Vagina (tissue), 2 donors: ENCODE data around the gene DOCK2. TPM values are rescaled to one million over a fixed set of nuclear protein-coding genes. Genes with fewer than 3 reads are reported as not detected.

Experiments
- DNase-seq, 2 donors: peaks; one replicate each; pipeline ENCODE4 v3.0.0-alpha.2; 2017; ENCODE audit errors: extremely low spot score in 2 of 2
- H3K27ac ChIP-seq: fragments of 200-600 bp; sonication (generic); one replicate; pipeline ENCODE4 v1.5.1; 2019
- H3K27me3 ChIP-seq: fragments of 200-600 bp; sonication (generic); one replicate; pipeline ENCODE4 v1.5.1; 2019
- H3K36me3 ChIP-seq, 2 donors: fragments of 200-600 bp; sonication (generic); one replicate each; pipeline ENCODE4 v1.5.1; 2017 to 2019
- H3K4me1 ChIP-seq: fragments of 200-600 bp; sonication (generic); one replicate; pipeline ENCODE4 v1.5.1; 2019
- H3K4me3 ChIP-seq, 2 donors: fragments of 200-600 bp; sonication (generic); 1 replicate in 1 of 2; 2 replicates in 1 of 2; pipeline ENCODE4 v1.5.1; 2016 to 2019
- H3K9me3 ChIP-seq: fragments of 200-600 bp; sonication (generic); one replicate; pipeline ENCODE4 v1.5.1; 2019
- POLR2A ChIP-seq, 2 donors: fragments of 450-650 bp; IDR thresholded peaks; one replicate each; pipeline ENCODE4 v1.6.1; 2017; ENCODE audit warnings: antibody characterized with exemption in 2 of 2, mild to moderate bottlenecking in 2 of 2, moderate library complexity in 2 of 2
- POLR2AphosphoS5 ChIP-seq, 2 donors: sonication (generic); formaldehyde crosslinking; IDR thresholded peaks; one replicate each; pipeline ENCODE4 v1.9.0; 2017; ENCODE audit warnings: antibody characterized with exemption in 2 of 2, mild to moderate bottlenecking in 2 of 2, low read depth in 1 of 2; ENCODE audit not compliant: insufficient read depth in 1 of 2
- intact Hi-C: fragments of 100-400 bp; cut with DNase I; formaldehyde crosslinking; loops from one replicate; pipeline ENCODE4 v1.15.1; 2023
- total RNA-seq: library from RNA; depleted of rRNA; stranded (reverse); fragments of >200 nt; gene quantifications from one replicate; pipeline ENCODE4 v1.2.3, GENCODE V29; 2016
- TF ChIP-seq, protein P1 (sequence below), 3 experiments: fragments of 450-650 bp in 2 of 3; fragments of 200-600 bp in 1 of 3; sonication (generic) in 1 of 3; IDR thresholded peaks; one replicate each; pipeline ENCODE4 v1.5.1; 2017 to 2019; ENCODE audit warnings: antibody characterized with exemption in 3 of 3, mild to moderate bottlenecking in 2 of 3, moderate library complexity in 2 of 3

Gene DOCK2
- total RNA-seq, 1 donor from 2014 or later: 18.2 TPM

DNA sequence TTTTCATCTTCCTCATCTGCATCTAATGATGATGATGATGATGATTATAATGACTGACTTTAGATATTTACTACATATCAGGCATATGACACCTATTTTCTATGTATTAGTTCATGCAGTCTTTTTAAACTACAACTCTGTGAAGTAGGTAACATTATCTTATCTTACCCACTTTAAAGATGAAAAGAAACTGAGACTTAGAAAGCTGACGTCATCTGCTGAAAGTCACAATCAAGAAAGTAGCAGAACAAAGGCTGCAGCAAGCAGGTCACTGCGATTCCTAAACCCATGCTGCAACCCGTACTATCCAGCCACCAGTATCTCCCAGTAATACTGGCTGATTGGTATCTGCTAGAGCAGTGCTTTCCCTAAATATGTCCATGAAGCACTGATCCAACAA lies 383.3 kb downstream of the DOCK2 start:
- intact Hi-C loops: no loop called here
- H3K27me3 ChIP-seq: no peaks in the 10 kb centered on the region
- TF ChIP-seq, protein P1, sequence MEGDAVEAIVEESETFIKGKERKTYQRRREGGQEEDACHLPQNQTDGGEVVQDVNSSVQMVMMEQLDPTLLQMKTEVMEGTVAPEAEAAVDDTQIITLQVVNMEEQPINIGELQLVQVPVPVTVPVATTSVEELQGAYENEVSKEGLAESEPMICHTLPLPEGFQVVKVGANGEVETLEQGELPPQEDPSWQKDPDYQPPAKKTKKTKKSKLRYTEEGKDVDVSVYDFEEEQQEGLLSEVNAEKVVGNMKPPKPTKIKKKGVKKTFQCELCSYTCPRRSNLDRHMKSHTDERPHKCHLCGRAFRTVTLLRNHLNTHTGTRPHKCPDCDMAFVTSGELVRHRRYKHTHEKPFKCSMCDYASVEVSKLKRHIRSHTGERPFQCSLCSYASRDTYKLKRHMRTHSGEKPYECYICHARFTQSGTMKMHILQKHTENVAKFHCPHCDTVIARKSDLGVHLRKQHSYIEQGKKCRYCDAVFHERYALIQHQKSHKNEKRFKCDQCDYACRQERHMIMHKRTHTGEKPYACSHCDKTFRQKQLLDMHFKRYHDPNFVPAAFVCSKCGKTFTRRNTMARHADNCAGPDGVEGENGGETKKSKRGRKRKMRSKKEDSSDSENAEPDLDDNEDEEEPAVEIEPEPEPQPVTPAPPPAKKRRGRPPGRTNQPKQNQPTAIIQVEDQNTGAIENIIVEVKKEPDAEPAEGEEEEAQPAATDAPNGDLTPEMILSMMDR (IDR thresholded peaks at IDR 0.05): no peak
- TF ChIP-seq POLR2AphosphoS5 (IDR thresholded peaks at IDR 0.05; ENCODE audit: insufficient read depth in 1 of 2, low read depth in 1 of 2) (no peak), POLR2A (IDR thresholded peaks at IDR 0.05) (no peak)
- no peak overlapping the region for H3K4me3 ChIP-seq
- H3K36me3 ChIP-seq: no peaks in the 10 kb centered on the region
- DNase-seq: no peak
- no peaks in the 10 kb centered on the region for H3K9me3 ChIP-seq
- H3K27ac ChIP-seq: no peak overlapping the region
- no peaks in the 10 kb centered on the region for H3K4me1 ChIP-seq

DNA sequence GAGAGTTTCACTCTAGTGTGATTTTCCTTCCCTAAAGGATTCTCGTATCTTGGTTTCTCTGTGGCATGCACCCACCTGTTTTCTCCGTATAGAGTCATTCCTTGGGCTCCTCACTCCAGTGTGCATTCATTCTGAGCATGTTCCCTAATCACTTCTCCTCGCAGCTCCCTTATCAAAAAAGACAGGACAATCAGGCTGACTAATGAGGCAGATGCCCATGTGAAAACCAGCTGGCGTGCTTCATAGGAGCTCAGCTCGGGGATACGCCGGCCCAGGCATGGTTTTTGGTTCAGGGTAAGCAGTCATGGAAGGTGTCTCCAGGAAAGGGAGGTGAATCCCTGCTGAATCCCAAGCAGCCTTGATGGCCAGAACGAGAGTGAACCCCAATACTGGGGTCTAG lies 384.4 kb downstream of the DOCK2 start:
- no peaks in the 10 kb centered on the region for H3K9me3 ChIP-seq
- H3K4me3 ChIP-seq: no peak overlapping the region
- no peaks in the 10 kb centered on the region for H3K4me1 ChIP-seq
- H3K27me3 ChIP-seq: no peaks in the 10 kb centered on the region
- H3K27ac ChIP-seq: no peak overlapping the region
- no peak for DNase-seq
- intact Hi-C loops: no loop called here
- TF ChIP-seq, protein P1 (IDR thresholded peaks at IDR 0.05): no peak
- TF ChIP-seq POLR2AphosphoS5 (IDR thresholded peaks at IDR 0.05; ENCODE audit: insufficient read depth in 1 of 2, low read depth in 1 of 2) (no peak), POLR2A (IDR thresholded peaks at IDR 0.05) (no peak)
- no peaks in the 10 kb centered on the region for H3K36me3 ChIP-seq

DNA sequence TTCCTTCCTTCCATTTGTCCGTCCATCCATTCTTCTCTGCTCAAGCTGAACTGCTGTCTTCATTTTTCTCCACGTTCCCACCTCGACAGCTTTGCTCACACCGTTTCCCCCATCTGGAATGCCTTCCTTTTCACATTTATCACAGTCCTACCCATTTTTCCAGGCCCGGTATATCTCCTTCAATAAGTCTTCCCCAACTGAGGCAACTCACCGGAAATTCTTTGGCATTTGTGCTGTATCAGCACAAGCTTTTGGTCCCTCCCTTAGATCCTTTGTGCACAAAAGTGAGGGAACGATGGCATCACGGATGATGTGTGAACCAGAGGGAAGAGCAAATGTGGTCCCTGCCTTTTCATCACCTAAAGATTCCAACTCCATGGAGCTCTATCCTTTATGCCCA lies 388.8 kb downstream of the DOCK2 start:
- H3K27ac ChIP-seq: no peak overlapping the region
- no peaks in the 10 kb centered on the region for H3K9me3 ChIP-seq
- H3K4me3 ChIP-seq: no peak overlapping the region
- H3K36me3 ChIP-seq: no peaks in the 10 kb centered on the region
- no peaks in the 10 kb centered on the region for H3K4me1 ChIP-seq
- intact Hi-C loops: no loop called here
- DNase-seq: no peak
- TF ChIP-seq POLR2AphosphoS5 (IDR thresholded peaks at IDR 0.05; ENCODE audit: insufficient read depth in 1 of 2, low read depth in 1 of 2) (no peak), POLR2A (IDR thresholded peaks at IDR 0.05) (no peak)
- TF ChIP-seq, protein P1 (IDR thresholded peaks at IDR 0.05): no peak
- H3K27me3 ChIP-seq: no peaks in the 10 kb centered on the region

DNA sequence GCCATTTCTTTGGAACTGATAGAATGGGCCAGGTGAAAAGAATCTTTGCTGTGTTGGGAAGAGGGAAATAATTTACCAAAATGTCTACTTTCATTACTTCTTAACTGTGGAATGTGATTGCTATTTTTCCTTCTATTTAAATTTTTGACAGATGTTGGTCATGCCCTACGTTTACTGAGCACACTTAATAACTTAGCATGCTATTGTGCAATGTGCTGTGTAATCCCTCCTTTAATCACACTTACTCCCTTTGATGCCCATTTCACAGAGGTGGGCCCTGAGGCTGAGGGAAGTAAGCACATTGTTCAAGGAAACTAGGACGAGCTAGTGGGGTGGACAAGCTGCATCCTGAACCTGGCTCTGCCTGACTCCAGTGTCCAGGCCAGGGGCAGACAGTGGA lies 391.0 kb downstream of the DOCK2 start:
- no peaks in the 10 kb centered on the region for H3K36me3 ChIP-seq
- H3K4me3 ChIP-seq: no peak overlapping the region
- TF ChIP-seq, protein P1 (IDR thresholded peaks at IDR 0.05): no peak
- no peaks in the 10 kb centered on the region for H3K9me3 ChIP-seq
- intact Hi-C loops: no loop called here
- H3K4me1 ChIP-seq: no peaks in the 10 kb centered on the region
- H3K27me3 ChIP-seq: no peaks in the 10 kb centered on the region
- no peak for DNase-seq
- H3K27ac ChIP-seq: no peak overlapping the region

DNA sequence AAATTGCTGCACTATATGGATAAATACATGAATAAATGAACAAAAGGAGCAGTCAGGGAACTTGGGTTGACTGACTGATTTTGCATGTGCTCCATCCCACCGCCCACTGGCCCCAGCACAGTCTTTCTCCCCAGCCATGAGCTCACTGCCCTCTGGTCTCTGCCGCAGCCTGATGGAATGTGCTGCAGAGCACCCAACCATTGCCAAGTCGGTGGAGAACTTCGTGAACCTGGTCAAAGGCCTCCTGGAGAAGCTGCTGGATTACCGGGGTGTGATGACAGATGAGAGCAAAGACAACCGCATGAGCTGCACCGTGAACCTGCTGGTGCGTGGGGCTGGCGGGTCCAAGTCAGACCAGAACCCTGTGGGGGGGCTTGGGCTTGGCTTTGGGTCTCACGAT lies 397.2 kb downstream of the DOCK2 start:
- intact Hi-C loops: no loop called here
- Histone ChIP-seq H3K4me1 (no peaks in the 10 kb centered on the region), H3K27ac (no peak overlapping the region), H3K9me3 (no peaks in the 10 kb centered on the region), H3K36me3 (no peaks in the 10 kb centered on the region), H3K27me3 (no peaks in the 10 kb centered on the region), H3K4me3 (no peak overlapping the region)
- TF ChIP-seq, protein P1 (IDR thresholded peaks at IDR 0.05): no peak
- no peak for TF ChIP-seq POLR2A (IDR thresholded peaks at IDR 0.05)
- no peak for TF ChIP-seq POLR2AphosphoS5 (IDR thresholded peaks at IDR 0.05; ENCODE audit: insufficient read depth in 1 of 2, low read depth in 1 of 2)
- no peak for DNase-seq
